ENCODE measurements around the gene RBM34. TPM values are rescaled to one million over a fixed set of nuclear protein-coding genes. Genes with fewer than 3 reads are reported as not detected.

The RBM34 gene
- total and polyA plus RNA-seq, 4 donors: 31.7 to 129 (median 51.3) TPM

GRCh38 chr1:235145639-235146038, 15.4 kb downstream of the RBM34 start:
- Histone ChIP-seq H3K9ac (ENCODE audit: insufficient read depth in 1 of 2, low read length in 2 of 2) (no peak overlapping the region), H3K36me3 (ENCODE audit: control insufficient read depth in 4 of 4, insufficient read depth in 4 of 4, low read length in 4 of 4) (peaks cover 17 to 29% (median 23%) of the 10 kb centered on the region in 4 donors), H3K4me1 (ENCODE audit: control insufficient read depth in 5 of 5, insufficient read depth in 5 of 5, low read length in 5 of 5) (no peaks in the 10 kb centered on the region), H3K27me3 (ENCODE audit: control insufficient read depth in 3 of 3, insufficient read depth in 3 of 3, low read length in 2 of 3) (no peaks in the 10 kb centered on the region), H3K9me3 (ENCODE audit: control insufficient read depth in 4 of 4, insufficient read depth in 3 of 4, low read length in 3 of 4) (no peaks in the 10 kb centered on the region), H3K4me3 (no peak overlapping the region), H3K27ac (ENCODE audit: low read depth in 1 of 2, low read length in 1 of 2) (no peak overlapping the region)
- 94 to 95% methylated on average over 6 of the region's 6 CpGs for WGBS, 2 donors
- no peak for ATAC-seq (ENCODE audit: insufficient read depth, low FRiP score)
- TF ChIP-seq CTCF (IDR thresholded peaks at IDR 0.05; ENCODE audit: control extremely low read depth, extremely low read depth): no peak
- DNase-seq: no peak

GRCh38 chr1:235142991-235143390, 18.1 kb downstream of the RBM34 start:
- Histone ChIP-seq H3K9me3 (ENCODE audit: control insufficient read depth in 4 of 4, insufficient read depth in 3 of 4, low read length in 3 of 4) (no peaks in the 10 kb centered on the region), H3K9ac (ENCODE audit: insufficient read depth in 1 of 2, low read length in 2 of 2) (no peak overlapping the region), H3K27ac (ENCODE audit: low read depth in 1 of 2, low read length in 1 of 2) (no peak overlapping the region), H3K4me1 (ENCODE audit: control insufficient read depth in 5 of 5, insufficient read depth in 5 of 5, low read length in 5 of 5) (no peaks in the 10 kb centered on the region), H3K27me3 (ENCODE audit: control insufficient read depth in 3 of 3, insufficient read depth in 3 of 3, low read length in 2 of 3) (no peaks in the 10 kb centered on the region), H3K36me3 (ENCODE audit: control insufficient read depth in 4 of 4, insufficient read depth in 4 of 4, low read length in 4 of 4) (peaks cover 16 to 35% (median 23%) of the 10 kb centered on the region in 4 donors), H3K4me3 (no peak overlapping the region)
- ATAC-seq (ENCODE audit: insufficient read depth, low FRiP score) (no peak), DNase-seq (no peak)
- 86 to 97% methylated on average over 4 of the region's 4 CpGs for WGBS, 2 donors
- TF ChIP-seq CTCF (IDR thresholded peaks at IDR 0.05; ENCODE audit: control extremely low read depth, extremely low read depth): no peak

DNA sequence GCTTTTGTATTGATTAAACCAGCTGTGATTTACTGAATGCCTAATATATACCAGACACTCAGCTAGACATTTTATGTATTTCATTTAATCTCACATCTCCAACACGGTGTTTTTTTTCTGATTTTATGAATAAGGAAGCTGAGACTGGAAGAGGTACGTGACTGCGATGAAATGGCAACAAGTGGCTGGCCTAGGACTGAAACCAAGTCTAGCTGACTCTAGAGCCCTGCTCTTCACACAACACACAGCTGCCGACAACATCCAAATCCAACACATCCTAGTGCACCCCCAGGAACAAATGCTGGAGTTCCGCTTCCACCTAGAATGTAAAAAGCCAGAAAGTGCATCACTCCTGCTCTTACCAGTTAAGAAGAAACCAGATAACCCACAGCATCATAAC, 21.7 kb downstream of the RBM34 start:
- H3K4me3 ChIP-seq: no peak overlapping the region
- no peak for TF ChIP-seq CTCF (IDR thresholded peaks at IDR 0.05; ENCODE audit: control extremely low read depth, extremely low read depth)
- peaks cover 13 to 39% (median 29%) of the 10 kb centered on the region in 4 donors for H3K36me3 ChIP-seq (ENCODE audit: control insufficient read depth in 4 of 4, insufficient read depth in 4 of 4, low read length in 4 of 4)
- 95 to 96% methylated on average over 5 of the region's 5 CpGs for WGBS, 2 donors
- DNase-seq: no peak
- H3K9me3 ChIP-seq (ENCODE audit: control insufficient read depth in 4 of 4, insufficient read depth in 3 of 4, low read length in 3 of 4): no peaks in the 10 kb centered on the region
- no peak overlapping the region for H3K9ac ChIP-seq (ENCODE audit: insufficient read depth in 1 of 2, low read length in 2 of 2)
- H3K27ac ChIP-seq (ENCODE audit: low read depth in 1 of 2, low read length in 1 of 2): no peak overlapping the region
- no peaks in the 10 kb centered on the region for H3K27me3 ChIP-seq (ENCODE audit: control insufficient read depth in 3 of 3, insufficient read depth in 3 of 3, low read length in 2 of 3)
- no peaks in the 10 kb centered on the region for H3K4me1 ChIP-seq (ENCODE audit: control insufficient read depth in 5 of 5, insufficient read depth in 5 of 5, low read length in 5 of 5)
- no peak for ATAC-seq (ENCODE audit: insufficient read depth, low FRiP score)

- H3K9ac ChIP-seq (ENCODE audit: insufficient read depth in 1 of 2, low read length in 2 of 2): no peak overlapping the region
- no peaks in the 10 kb centered on the region for H3K4me1 ChIP-seq (ENCODE audit: control insufficient read depth in 5 of 5, insufficient read depth in 5 of 5, low read length in 5 of 5)
- H3K36me3 ChIP-seq (ENCODE audit: control insufficient read depth in 4 of 4, insufficient read depth in 4 of 4, low read length in 4 of 4): peaks cover 13 to 41% (median 34%) of the 10 kb centered on the region in 4 donors
- ATAC-seq (ENCODE audit: insufficient read depth, low FRiP score) (no peak), DNase-seq (no peak)
- no peak overlapping the region for H3K27ac ChIP-seq (ENCODE audit: low read depth in 1 of 2, low read length in 1 of 2)
- 86 to 94% methylated on average over 2 of the region's 2 CpGs for WGBS, 2 donors
- TF ChIP-seq CTCF (IDR thresholded peaks at IDR 0.05; ENCODE audit: control extremely low read depth, extremely low read depth): no peak
- H3K9me3 ChIP-seq (ENCODE audit: control insufficient read depth in 4 of 4, insufficient read depth in 3 of 4, low read length in 3 of 4): no peaks in the 10 kb centered on the region
- no peaks in the 10 kb centered on the region for H3K27me3 ChIP-seq (ENCODE audit: control insufficient read depth in 3 of 3, insufficient read depth in 3 of 3, low read length in 2 of 3)
- H3K4me3 ChIP-seq: no peak overlapping the region
These were observed 22.2 kb downstream of the RBM34 start for GRCh38 chr1:235138821-235139220.
